Measurements from ENCODE around the gene HNRNPLL.

Gene HNRNPLL

DNA sequence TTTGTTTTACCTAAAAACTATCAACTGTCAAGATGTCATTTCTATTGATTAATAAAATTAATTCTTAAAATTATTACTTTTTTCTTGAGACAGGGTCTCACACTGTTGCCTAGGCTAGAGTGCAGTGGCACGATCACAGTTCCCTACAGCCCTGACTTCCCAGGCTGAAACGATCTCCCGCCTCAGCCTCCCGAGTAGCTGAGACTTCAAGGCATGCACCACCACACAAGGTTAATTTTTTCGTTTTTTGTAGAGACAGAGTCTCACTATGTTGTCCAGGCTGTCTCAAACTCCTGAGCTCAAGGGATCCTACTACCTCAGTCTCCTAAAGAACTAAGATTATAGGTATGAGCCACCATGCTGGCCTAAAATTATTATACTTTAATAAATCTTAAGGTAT, 18.7 kb downstream of the HNRNPLL start:
- H3K4me3 ChIP-seq (ENCODE audit: low read depth, low read length) = no peak overlapping the region
- TF ChIP-seq, protein P1, sequence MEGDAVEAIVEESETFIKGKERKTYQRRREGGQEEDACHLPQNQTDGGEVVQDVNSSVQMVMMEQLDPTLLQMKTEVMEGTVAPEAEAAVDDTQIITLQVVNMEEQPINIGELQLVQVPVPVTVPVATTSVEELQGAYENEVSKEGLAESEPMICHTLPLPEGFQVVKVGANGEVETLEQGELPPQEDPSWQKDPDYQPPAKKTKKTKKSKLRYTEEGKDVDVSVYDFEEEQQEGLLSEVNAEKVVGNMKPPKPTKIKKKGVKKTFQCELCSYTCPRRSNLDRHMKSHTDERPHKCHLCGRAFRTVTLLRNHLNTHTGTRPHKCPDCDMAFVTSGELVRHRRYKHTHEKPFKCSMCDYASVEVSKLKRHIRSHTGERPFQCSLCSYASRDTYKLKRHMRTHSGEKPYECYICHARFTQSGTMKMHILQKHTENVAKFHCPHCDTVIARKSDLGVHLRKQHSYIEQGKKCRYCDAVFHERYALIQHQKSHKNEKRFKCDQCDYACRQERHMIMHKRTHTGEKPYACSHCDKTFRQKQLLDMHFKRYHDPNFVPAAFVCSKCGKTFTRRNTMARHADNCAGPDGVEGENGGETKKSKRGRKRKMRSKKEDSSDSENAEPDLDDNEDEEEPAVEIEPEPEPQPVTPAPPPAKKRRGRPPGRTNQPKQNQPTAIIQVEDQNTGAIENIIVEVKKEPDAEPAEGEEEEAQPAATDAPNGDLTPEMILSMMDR (IDR thresholded peaks at IDR 0.05; ENCODE audit: control insufficient read depth, extremely low read depth, insufficient read depth) = no peak
- DNase-seq (ENCODE audit: low read depth) = no peak

- DNase-seq (ENCODE audit: low read depth) = no peak
- H3K4me3 ChIP-seq (ENCODE audit: low read depth, low read length) = no peak overlapping the region
- TF ChIP-seq, protein P1 (IDR thresholded peaks at IDR 0.05; ENCODE audit: control insufficient read depth, extremely low read depth, insufficient read depth) = no peak
Measured at GRCh38 chr2:38583524-38583923, 19.2 kb downstream of the HNRNPLL start.

DNA sequence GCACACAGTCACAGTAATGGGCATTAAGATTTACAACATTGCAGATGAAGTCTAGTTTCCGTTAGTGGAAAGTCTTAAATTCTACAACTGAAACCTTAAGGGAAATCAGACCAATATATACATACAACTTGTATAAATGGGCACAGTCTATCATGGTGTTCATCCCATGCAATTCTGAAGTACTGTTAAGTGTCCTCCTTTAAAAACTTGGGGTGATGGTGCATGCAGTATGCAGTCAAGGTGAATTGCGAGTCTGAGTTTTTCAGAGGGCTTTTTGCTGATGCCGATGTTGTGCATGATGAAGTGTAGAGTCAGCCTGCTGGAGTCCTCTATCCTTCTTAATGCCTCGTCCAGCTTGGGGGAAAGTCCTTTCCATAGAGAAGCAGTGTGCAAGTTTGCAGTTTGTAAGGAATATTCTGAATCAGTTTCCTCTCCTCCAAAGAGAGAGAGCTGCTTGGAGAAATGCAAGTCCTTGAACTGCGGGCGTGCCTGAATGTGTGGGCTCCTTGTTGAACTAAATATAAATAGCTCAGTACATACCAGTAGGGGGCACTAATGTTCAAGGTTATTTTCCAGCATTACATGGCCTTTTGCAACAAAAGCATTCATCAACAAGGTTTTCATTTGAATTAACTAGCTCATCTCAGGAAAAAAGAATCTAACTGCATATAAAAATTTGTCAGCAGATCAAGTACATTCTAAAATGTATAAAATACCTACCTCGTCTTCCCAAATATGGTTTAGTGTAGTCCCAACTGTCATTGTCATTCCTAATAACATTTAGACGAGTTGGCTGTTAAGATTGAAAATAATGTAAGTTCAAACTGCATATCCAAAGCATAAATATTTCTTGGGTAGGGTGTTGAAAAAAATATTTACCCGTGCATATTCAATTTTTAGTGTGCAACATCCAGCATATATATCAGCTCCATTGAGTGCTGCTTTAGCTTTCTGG, 21.3 kb downstream of the HNRNPLL start:
- no peak for DNase-seq (ENCODE audit: low read depth)
- no peak overlapping the region for H3K4me3 ChIP-seq (ENCODE audit: low read depth, low read length)
- TF ChIP-seq, protein P1 (IDR thresholded peaks at IDR 0.05; ENCODE audit: control insufficient read depth, extremely low read depth, insufficient read depth) = peak; percentile 38; the same call in 1 of the 2 replicates

- H3K4me3 ChIP-seq (ENCODE audit: low read depth, low read length) = no peak overlapping the region
- TF ChIP-seq, protein P1 (IDR thresholded peaks at IDR 0.05; ENCODE audit: control insufficient read depth, extremely low read depth, insufficient read depth) = no peak
- DNase-seq (ENCODE audit: low read depth) = no peak
Measured at GRCh38 chr2:38580115-38580636, 22.6 kb downstream of the HNRNPLL start.

GRCh38 chr2:38578832-38579231, 23.9 kb downstream of the HNRNPLL start:
- no peak for DNase-seq (ENCODE audit: low read depth)
- no peak overlapping the region for H3K4me3 ChIP-seq (ENCODE audit: low read depth, low read length)
- TF ChIP-seq, protein P1 (IDR thresholded peaks at IDR 0.05; ENCODE audit: control insufficient read depth, extremely low read depth, insufficient read depth) = no peak

GRCh38 chr2:38574278-38574677, 28.4 kb downstream of the HNRNPLL start:
- no peak overlapping the region for H3K4me3 ChIP-seq (ENCODE audit: low read depth, low read length)
- no peak for DNase-seq (ENCODE audit: low read depth)
- TF ChIP-seq, protein P1 (IDR thresholded peaks at IDR 0.05; ENCODE audit: control insufficient read depth, extremely low read depth, insufficient read depth) = no peak
